Measurements from ENCODE around the gene DDIT4. TPM values are rescaled to one million over a fixed set of nuclear protein-coding genes. Genes with fewer than 3 reads are reported as not detected.
A peak's percentile ranks its signal among the peaks of the same experiment; 100 is the strongest.

Gene DDIT4
- total and polyA plus RNA-seq, 9 of the 15 experiments (the other 6 are each of a cell fraction or from before 2014, with no cell fraction given): 8.2 to 675 (median 159) TPM

DNA sequence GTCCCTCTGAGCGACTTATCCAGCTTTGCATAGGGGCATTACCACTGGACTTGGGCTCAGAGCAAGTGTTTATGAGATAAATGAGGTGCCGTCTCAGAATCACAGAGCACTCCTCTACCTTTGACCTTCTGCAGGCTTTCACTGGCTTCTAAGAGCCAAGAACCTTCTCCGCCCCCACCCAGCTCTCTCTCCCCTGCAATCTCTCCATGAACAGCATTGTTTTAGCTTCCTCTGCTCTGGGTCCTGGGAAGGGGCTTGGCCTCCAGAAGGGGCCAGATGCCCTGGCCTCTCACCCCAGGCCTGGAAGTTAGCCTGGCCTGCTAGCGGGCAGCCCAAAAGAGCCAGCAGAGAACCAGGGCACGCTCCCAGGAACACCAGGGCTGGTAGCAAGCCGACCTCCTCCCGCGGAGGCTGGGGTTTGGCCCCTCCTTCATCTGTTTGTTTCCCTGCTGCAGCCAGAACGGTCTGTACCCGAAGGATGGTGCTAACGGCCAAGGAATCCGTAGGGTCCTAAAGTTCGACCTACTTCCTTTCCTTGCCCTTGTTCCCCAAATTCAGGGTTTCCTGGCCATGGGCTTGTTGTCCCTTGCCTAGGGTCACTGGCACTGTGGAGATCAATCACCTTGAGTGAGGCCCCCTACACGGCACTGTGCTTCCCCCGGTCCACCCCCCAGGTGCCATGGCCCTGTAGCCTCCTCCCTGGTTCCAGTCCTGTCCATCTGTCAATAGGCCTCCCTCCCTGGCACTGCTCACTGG is 18.7 kb upstream of the DDIT4 start (continued):
- TF ChIP-seq, protein P1, sequence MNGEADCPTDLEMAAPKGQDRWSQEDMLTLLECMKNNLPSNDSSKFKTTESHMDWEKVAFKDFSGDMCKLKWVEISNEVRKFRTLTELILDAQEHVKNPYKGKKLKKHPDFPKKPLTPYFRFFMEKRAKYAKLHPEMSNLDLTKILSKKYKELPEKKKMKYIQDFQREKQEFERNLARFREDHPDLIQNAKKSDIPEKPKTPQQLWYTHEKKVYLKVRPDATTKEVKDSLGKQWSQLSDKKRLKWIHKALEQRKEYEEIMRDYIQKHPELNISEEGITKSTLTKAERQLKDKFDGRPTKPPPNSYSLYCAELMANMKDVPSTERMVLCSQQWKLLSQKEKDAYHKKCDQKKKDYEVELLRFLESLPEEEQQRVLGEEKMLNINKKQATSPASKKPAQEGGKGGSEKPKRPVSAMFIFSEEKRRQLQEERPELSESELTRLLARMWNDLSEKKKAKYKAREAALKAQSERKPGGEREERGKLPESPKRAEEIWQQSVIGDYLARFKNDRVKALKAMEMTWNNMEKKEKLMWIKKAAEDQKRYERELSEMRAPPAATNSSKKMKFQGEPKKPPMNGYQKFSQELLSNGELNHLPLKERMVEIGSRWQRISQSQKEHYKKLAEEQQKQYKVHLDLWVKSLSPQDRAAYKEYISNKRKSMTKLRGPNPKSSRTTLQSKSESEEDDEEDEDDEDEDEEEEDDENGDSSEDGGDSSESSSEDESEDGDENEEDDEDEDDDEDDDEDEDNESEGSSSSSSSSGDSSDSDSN (IDR thresholded peaks at IDR 0.05; ENCODE audit: borderline replicate concordance in 1 of 2, low read depth in 2 of 2, low read length in 2 of 2): 0 out of 4 replicates have a peak, but pooled peaks of 1 of the 2 experiments have one; percentile 42
- TF ChIP-seq CC2D1A (IDR thresholded peaks at IDR 0.05): peak; percentile 79; the same call in 1 of the 2 replicates
- TF ChIP-seq TRIM28 (IDR thresholded peaks at IDR 0.05): no peak
- TF ChIP-seq, protein P2, sequence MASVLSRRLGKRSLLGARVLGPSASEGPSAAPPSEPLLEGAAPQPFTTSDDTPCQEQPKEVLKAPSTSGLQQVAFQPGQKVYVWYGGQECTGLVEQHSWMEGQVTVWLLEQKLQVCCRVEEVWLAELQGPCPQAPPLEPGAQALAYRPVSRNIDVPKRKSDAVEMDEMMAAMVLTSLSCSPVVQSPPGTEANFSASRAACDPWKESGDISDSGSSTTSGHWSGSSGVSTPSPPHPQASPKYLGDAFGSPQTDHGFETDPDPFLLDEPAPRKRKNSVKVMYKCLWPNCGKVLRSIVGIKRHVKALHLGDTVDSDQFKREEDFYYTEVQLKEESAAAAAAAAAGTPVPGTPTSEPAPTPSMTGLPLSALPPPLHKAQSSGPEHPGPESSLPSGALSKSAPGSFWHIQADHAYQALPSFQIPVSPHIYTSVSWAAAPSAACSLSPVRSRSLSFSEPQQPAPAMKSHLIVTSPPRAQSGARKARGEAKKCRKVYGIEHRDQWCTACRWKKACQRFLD (CRISPR knock-in tag; IDR thresholded peaks at IDR 0.05): peak; percentile 66; the same call in 1 of the 2 replicates
- TF ChIP-seq, protein P3, sequence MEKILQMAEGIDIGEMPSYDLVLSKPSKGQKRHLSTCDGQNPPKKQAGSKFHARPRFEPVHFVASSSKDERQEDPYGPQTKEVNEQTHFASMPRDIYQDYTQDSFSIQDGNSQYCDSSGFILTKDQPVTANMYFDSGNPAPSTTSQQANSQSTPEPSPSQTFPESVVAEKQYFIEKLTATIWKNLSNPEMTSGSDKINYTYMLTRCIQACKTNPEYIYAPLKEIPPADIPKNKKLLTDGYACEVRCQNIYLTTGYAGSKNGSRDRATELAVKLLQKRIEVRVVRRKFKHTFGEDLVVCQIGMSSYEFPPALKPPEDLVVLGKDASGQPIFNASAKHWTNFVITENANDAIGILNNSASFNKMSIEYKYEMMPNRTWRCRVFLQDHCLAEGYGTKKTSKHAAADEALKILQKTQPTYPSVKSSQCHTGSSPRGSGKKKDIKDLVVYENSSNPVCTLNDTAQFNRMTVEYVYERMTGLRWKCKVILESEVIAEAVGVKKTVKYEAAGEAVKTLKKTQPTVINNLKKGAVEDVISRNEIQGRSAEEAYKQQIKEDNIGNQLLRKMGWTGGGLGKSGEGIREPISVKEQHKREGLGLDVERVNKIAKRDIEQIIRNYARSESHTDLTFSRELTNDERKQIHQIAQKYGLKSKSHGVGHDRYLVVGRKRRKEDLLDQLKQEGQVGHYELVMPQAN (IDR thresholded peaks at IDR 0.05; ENCODE audit: borderline replicate concordance): no peak
- peak; percentile 73; the same call in 1 of the 2 replicates for TF ChIP-seq CTBP1 (IDR thresholded peaks at IDR 0.05; ENCODE audit: borderline replicate concordance)
- no peak for TF ChIP-seq TBP (optimal IDR thresholded peaks at IDR 0.05; ENCODE audit: low read depth, low read length)
- TF ChIP-seq BRD4 (IDR thresholded peaks at IDR 0.05): no peak
- TF ChIP-seq DDX20 (tag; IDR thresholded peaks at IDR 0.05; ENCODE audit: low read depth): no peak
- TF ChIP-seq ZNF780A (CRISPR knock-in tag; IDR thresholded peaks at IDR 0.05): no peak
- no peak for TF ChIP-seq KHSRP (IDR thresholded peaks at IDR 0.05)
- TF ChIP-seq NCOA2 (IDR thresholded peaks at IDR 0.05; ENCODE audit: partially characterized antibody in 2 of 2): no peak
- TF ChIP-seq TOE1 (IDR thresholded peaks at IDR 0.05; ENCODE audit: borderline replicate concordance): peak; percentile 88
- no peak for TF ChIP-seq TOE1 (CRISPR knock-in tag; IDR thresholded peaks at IDR 0.05; ENCODE audit: borderline replicate concordance, low read depth)
- TF ChIP-seq, protein P4, sequence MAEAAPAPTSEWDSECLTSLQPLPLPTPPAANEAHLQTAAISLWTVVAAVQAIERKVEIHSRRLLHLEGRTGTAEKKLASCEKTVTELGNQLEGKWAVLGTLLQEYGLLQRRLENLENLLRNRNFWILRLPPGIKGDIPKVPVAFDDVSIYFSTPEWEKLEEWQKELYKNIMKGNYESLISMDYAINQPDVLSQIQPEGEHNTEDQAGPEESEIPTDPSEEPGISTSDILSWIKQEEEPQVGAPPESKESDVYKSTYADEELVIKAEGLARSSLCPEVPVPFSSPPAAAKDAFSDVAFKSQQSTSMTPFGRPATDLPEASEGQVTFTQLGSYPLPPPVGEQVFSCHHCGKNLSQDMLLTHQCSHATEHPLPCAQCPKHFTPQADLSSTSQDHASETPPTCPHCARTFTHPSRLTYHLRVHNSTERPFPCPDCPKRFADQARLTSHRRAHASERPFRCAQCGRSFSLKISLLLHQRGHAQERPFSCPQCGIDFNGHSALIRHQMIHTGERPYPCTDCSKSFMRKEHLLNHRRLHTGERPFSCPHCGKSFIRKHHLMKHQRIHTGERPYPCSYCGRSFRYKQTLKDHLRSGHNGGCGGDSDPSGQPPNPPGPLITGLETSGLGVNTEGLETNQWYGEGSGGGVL (CRISPR knock-in tag; IDR thresholded peaks at IDR 0.05): no peak
- TF ChIP-seq, protein P5, sequence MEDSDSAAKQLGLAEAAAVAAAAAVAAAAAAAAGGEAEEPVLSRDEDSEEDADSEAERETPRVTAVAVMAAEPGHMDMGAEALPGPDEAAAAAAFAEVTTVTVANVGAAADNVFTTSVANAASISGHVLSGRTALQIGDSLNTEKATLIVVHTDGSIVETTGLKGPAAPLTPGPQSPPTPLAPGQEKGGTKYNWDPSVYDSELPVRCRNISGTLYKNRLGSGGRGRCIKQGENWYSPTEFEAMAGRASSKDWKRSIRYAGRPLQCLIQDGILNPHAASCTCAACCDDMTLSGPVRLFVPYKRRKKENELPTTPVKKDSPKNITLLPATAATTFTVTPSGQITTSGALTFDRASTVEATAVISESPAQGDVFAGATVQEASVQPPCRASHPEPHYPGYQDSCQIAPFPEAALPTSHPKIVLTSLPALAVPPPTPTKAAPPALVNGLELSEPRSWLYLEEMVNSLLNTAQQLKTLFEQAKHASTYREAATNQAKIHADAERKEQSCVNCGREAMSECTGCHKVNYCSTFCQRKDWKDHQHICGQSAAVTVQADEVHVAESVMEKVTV (CRISPR knock-in tag; IDR thresholded peaks at IDR 0.05): 0 out of 2 replicates have a peak, but pooled peaks have one; percentile 18
- TF ChIP-seq EP400 (IDR thresholded peaks at IDR 0.05): peak; percentile 45; the same call in 1 of the 2 replicates
- no peak for TF ChIP-seq TEAD1 (CRISPR knock-in tag; IDR thresholded peaks at IDR 0.05)
